Lower leg skin (tissue), 4 donors: ENCODE results near the gene KAZN. TPM values are rescaled to one million over a fixed set of nuclear protein-coding genes. Genes with fewer than 3 reads are reported as not detected.

Experiments used
- DNase-seq, 2 donors: peaks; one replicate each; pipeline ENCODE4 v3.0.0-alpha.2; 2019; ENCODE audit warnings: low spot score in 2 of 2
- H3K4me3 ChIP-seq: fragments of 200-600 bp; sonication (generic); 2 replicates; pipeline ENCODE4 v1.5.1; 2017; ENCODE audit warnings: mild to moderate bottlenecking, low read depth; ENCODE audit not compliant: poor library complexity, severe bottlenecking
- POLR2A ChIP-seq, 2 donors: fragments of 450-650 bp; IDR thresholded peaks; one replicate each; pipeline ENCODE4 v1.6.1; 2016 to 2017; ENCODE audit warnings: antibody characterized with exemption in 2 of 2, mild to moderate bottlenecking in 1 of 2, moderate library complexity in 1 of 2
- WGBS, 2 donors: methylation state at CpG; one replicate each; pipeline ENCODE4 v1.1.5; 2018; 5-methylcytosine and 5-hydroxymethylcytosine counted together
- intact Hi-C: fragments of 100-400 bp; cut with DNase I; formaldehyde crosslinking; loops from one replicate; pipeline ENCODE4 v1.15.0; 2023; ENCODE audit warnings: low total_unique reads
- total RNA-seq, 4 donors: library from RNA; depleted of rRNA; stranded (reverse); fragments of >200 nt; gene quantifications; one replicate each; pipeline ENCODE4 v1.1.0, GENCODE V29; 2016
- TF ChIP-seq, protein P1 (sequence below), 3 donors: fragments of 450-650 bp; IDR thresholded peaks; one replicate each; pipeline ENCODE4 v1.5.1; 2016; ENCODE audit warnings: antibody characterized with exemption in 3 of 3, mild to moderate bottlenecking in 3 of 3, moderate library complexity in 2 of 3

KAZN gene
- total RNA-seq, 4 donors from 2014 or later = 21.4 to 36.0 (median 28.4) TPM

DNA sequence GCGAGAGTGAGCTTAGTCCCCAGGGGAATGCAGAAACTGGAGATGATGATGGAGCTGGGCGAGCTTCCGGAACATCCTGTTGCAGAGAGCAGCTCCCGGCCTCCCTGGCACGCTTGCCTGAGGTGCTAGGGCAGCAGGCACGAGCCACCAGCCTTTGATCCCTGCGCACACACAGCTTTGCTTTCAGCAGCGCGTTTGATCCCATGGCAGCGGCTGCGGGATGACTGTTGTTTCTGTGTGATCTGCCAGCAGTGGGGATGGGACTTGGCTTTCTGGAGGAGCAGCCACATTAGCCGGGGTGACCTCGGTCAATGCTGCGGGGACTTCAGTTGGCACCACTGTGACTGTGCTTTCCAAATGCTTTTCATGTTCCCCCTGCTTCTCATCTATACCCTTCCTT lies 193.2 kb downstream of the KAZN start:
- TF ChIP-seq, protein P1, sequence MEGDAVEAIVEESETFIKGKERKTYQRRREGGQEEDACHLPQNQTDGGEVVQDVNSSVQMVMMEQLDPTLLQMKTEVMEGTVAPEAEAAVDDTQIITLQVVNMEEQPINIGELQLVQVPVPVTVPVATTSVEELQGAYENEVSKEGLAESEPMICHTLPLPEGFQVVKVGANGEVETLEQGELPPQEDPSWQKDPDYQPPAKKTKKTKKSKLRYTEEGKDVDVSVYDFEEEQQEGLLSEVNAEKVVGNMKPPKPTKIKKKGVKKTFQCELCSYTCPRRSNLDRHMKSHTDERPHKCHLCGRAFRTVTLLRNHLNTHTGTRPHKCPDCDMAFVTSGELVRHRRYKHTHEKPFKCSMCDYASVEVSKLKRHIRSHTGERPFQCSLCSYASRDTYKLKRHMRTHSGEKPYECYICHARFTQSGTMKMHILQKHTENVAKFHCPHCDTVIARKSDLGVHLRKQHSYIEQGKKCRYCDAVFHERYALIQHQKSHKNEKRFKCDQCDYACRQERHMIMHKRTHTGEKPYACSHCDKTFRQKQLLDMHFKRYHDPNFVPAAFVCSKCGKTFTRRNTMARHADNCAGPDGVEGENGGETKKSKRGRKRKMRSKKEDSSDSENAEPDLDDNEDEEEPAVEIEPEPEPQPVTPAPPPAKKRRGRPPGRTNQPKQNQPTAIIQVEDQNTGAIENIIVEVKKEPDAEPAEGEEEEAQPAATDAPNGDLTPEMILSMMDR (IDR thresholded peaks at IDR 0.05) = no peak
- no peak for TF ChIP-seq POLR2A (IDR thresholded peaks at IDR 0.05)
- DNase-seq = no peak
- H3K4me3 ChIP-seq = no peak overlapping the region
- intact Hi-C loops = no loop called here
- 61 to 81% methylated on average over 10 to 14 of the region's 14 CpGs for WGBS, 2 donors

DNA sequence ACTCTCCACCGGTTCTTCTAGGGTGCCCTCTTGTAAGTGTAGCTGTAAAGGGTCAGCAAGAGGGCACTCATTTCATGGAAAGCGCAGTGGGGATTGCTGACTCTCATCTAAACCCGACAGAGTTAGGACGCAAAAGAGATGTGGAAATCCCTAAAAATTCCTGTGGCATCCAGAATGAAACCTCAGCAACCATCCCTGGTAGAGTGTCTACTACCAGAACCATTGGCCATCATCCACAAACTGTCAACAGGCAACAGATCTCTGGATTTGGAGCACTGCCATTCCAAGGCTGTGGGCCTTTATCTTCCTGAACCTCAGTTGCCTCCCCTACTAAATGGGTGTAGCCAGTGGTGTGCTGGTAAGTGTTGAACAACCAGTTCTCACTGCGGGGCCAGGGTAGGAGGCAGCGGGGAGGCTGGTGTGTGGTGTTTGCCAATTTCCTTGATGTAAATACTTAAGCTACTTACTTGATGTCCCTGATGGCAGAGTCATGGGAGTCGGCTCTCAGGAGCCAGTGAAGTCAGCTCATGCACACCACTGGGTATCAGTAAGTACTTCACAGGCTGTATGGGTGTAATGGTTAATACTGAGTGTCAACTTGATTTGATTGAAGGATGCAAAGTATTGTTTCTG lies 195.8 kb downstream of the KAZN start:
- TF ChIP-seq, protein P1 (IDR thresholded peaks at IDR 0.05) = no peak
- no peak for TF ChIP-seq POLR2A (IDR thresholded peaks at IDR 0.05)
- H3K4me3 ChIP-seq = no peak overlapping the region
- 84 to 92% methylated on average over 7 of the region's 7 CpGs for WGBS, 2 donors
- no peak for DNase-seq
- intact Hi-C loops = no loop called here

DNA sequence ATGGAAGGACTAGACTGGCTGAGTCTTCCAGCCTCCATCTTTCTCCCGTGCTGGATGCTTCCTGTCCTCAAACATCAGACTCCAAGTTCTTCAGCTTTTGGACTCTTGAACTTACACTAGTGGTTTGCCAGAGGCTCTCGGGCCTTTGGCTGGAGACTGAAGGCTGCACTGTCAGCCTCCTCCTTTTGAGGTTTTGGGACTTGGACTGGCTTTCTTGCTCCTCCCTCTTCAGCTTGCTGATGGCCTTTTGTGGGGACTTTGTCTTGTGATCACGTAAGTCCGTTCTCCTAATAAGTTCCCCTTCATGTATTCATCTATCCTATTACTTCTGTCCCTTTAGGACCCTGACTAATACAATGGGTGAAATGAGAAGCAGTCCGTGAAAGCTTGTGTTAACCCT lies 196.4 kb downstream of the KAZN start:
- DNase-seq = no peak
- WGBS, 2 donors = 68 to 72% methylated on average over 5 of the region's 5 CpGs
- H3K4me3 ChIP-seq = no peak overlapping the region
- TF ChIP-seq POLR2A (IDR thresholded peaks at IDR 0.05) = no peak
- TF ChIP-seq, protein P1 (IDR thresholded peaks at IDR 0.05) = no peak
- intact Hi-C loops = no loop called here

DNA sequence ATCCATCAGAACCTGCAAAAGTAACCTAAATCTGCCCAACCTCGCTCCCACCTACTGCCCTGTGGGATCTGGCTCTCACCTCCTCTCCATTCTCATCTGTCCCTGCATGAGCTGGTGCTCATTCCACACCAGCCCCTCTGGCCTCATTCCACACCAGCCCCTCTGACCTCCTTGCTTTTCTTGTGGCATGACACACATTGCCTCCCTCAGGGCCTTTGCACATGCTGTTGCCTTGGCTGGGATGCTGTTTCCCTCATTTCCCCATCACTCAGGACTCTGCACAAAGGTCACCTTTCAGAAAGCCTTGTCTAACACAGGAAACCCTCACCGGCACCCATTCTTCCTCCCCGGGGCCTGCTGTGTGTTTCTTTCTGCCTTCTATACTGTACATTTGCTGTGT lies 197.1 kb downstream of the KAZN start:
- WGBS, 2 donors = 88 to 97% methylated on average over 3 of the region's 3 CpGs
- no peak for DNase-seq
- no peak overlapping the region for H3K4me3 ChIP-seq
- intact Hi-C loops = no loop called here
- TF ChIP-seq, protein P1 (IDR thresholded peaks at IDR 0.05) = no peak
- TF ChIP-seq POLR2A (IDR thresholded peaks at IDR 0.05) = no peak

DNA sequence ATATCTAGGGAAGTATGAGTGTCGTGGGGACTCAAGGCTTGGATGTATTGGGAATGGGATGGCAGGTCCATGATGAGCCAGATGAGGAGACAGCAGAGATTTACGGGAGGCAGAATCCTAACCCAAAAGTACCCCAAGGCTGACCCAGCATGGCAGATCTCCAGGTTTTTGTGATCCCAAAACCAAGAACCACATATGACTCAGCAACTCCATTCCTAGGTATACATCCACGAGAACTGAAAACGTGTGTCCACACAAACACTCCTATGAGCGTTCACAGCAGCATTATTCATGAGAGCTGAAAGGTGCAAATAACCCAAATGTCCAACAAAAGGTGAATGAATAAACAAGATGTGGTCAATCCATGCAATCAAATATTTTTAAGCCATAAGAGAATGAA lies 201.5 kb downstream of the KAZN start:
- WGBS, 2 donors = 82 to 87% methylated on average over 5 of the region's 5 CpGs
- DNase-seq = no peak
- TF ChIP-seq, protein P1 (IDR thresholded peaks at IDR 0.05) = no peak
- TF ChIP-seq POLR2A (IDR thresholded peaks at IDR 0.05) = no peak
- intact Hi-C loops = no loop called here
- no peak overlapping the region for H3K4me3 ChIP-seq

DNA sequence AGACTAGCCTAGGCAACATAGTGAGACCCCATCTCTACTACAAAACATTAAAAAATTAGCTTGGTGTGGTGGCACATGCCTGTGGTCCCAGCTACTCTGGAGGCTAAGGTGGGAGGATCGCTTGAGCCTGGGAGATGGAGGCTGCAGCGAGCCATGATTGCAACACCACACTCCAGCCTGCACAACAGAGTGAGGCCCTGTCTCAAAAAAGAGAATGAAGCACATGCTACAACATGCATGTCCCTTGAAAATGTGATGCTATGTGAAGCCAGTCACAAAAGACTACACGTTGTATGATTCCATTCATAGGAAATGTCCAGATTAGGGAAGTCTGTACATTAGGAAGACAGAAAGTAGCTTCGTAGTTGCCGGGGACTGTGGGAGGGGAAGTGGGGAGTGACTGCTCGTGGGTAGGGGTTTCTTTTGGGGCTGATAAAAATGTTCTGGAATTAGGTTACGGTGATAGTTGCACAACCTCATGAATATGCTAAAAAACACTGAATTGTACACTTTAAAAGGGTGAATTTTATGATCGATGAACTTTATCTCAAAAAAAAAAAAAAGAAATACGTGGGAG lies 202.1 kb downstream of the KAZN start:
- DNase-seq = no peak
- no peak overlapping the region for H3K4me3 ChIP-seq
- intact Hi-C loops = no loop called here
- TF ChIP-seq, protein P1 (IDR thresholded peaks at IDR 0.05) = no peak
- no peak for TF ChIP-seq POLR2A (IDR thresholded peaks at IDR 0.05)
- 81 to 84% methylated on average over 9 of the region's 9 CpGs for WGBS, 2 donors
